HEK293 (cell line): ENCODE results near the gene NMNAT2.

Source experiments
- CTCF ChIA-PET: fragments of 350-600 bp; formaldehyde crosslinking; extraction: SDS; loops from one replicate; lab custom pipeline; 2021; ENCODE audit warnings: antibody characterized with exemption; lab: Yijun Ruan, JAX
- POLR2A ChIA-PET: fragments of 300-600 bp; formaldehyde crosslinking; extraction: SDS; loops from one replicate; lab custom pipeline; 2020; ENCODE audit warnings: antibody characterized with exemption, inconsistent platforms; lab: Yijun Ruan, JAX
- H3K27ac ChIP-seq: fragments of 200-500 bp; sonication (Bioruptor generic); 2 replicates; pipeline ENCODE4 v1.5.1; 2014; ENCODE audit warnings: low read depth, low read length, control low read depth, inconsistent platforms; ENCODE audit errors: extremely low read depth
- H3K36me3 ChIP-seq, 2 experiments: fragments of 200-500 bp in 1 of 2; sonication (Bioruptor generic) in 1 of 2; 1 replicate in 1 of 2; 2 replicates in 1 of 2; pipeline ENCODE4 v1.5.1; 2014 to 2017; ENCODE audit warnings: inconsistent platforms in 2 of 2, low read length in 2 of 2; ENCODE audit not compliant: control insufficient read depth in 2 of 2, insufficient read depth in 1 of 2
- H3K4me1 ChIP-seq: fragments of 200-500 bp; sonication (Bioruptor generic); 2 replicates; pipeline ENCODE4 v1.5.1; 2014; ENCODE audit warnings: mild to moderate bottlenecking, low read length, inconsistent platforms; ENCODE audit not compliant: control insufficient read depth, insufficient read depth
- H3K4me3 ChIP-seq: 2 replicates; pipeline ENCODE4 v1.5.1; 2011; ENCODE audit warnings: low read depth, mild to moderate bottlenecking, control low read depth, low read length, moderate library complexity
- H3K9me3 ChIP-seq: fragments of 200-500 bp; sonication (Bioruptor generic); 2 replicates; pipeline ENCODE4 v1.5.1; 2014; ENCODE audit warnings: low read depth, low read length, inconsistent platforms; ENCODE audit not compliant: control insufficient read depth, insufficient read depth
- BCL11A ChIP-seq: fragments of 450-650 bp; formaldehyde crosslinking; IDR thresholded peaks from 2 replicates; pipeline ENCODE4 v1.5.1; 2016; ENCODE audit warnings: low read depth, missing biosample characterization, missing genetic modification characterization
- BCL6B ChIP-seq: fragments of 450-650 bp; formaldehyde crosslinking; IDR thresholded peaks from 2 replicates; pipeline ENCODE4 v1.5.1; 2017; ENCODE audit warnings: missing biosample characterization, missing genetic modification characterization
- KLF7 ChIP-seq: fragments of 450-650 bp; formaldehyde crosslinking; IDR thresholded peaks from 2 replicates; pipeline ENCODE4 v1.5.1; 2016; ENCODE audit warnings: missing biosample characterization, missing genetic modification characterization, borderline replicate concordance
- KLF9 ChIP-seq: fragments of 450-650 bp; formaldehyde crosslinking; IDR thresholded peaks from 2 replicates; pipeline ENCODE4 v1.5.1; 2016; ENCODE audit warnings: missing biosample characterization, missing genetic modification characterization, low read depth
- PRDM2 ChIP-seq: fragments of 450-650 bp; formaldehyde crosslinking; IDR thresholded peaks from 2 replicates; pipeline ENCODE4 v1.5.1; 2016; ENCODE audit warnings: missing biosample characterization, missing genetic modification characterization, borderline replicate concordance
- SALL2 ChIP-seq: fragments of 450-650 bp; formaldehyde crosslinking; IDR thresholded peaks from 2 replicates; pipeline ENCODE4 v1.5.0; 2017; ENCODE audit warnings: missing biosample characterization, mild to moderate bottlenecking, missing genetic modification characterization, borderline replicate concordance
- ZBTB1 ChIP-seq: fragments of 450-650 bp; formaldehyde crosslinking; IDR thresholded peaks from 2 replicates; pipeline ENCODE4 v1.5.1; 2016; ENCODE audit warnings: missing biosample characterization, missing genetic modification characterization
- ZBTB26 ChIP-seq: fragments of 450-650 bp; formaldehyde crosslinking; optimal IDR thresholded peaks from 2 replicates; pipeline ENCODE3; 2016; ENCODE audit warnings: missing biosample characterization, mild to moderate bottlenecking, missing genetic modification characterization
- ZBTB8A ChIP-seq: fragments of 450-650 bp; formaldehyde crosslinking; IDR thresholded peaks from 2 replicates; pipeline ENCODE4 v1.5.1; 2016; ENCODE audit warnings: missing biosample characterization, missing genetic modification characterization
- ZNF114 ChIP-seq: fragments of 450-650 bp; formaldehyde crosslinking; IDR thresholded peaks from 2 replicates; pipeline ENCODE4 v1.5.0; 2017; ENCODE audit warnings: missing biosample characterization, missing genetic modification characterization
- ZNF132 ChIP-seq: fragments of 450-650 bp; formaldehyde crosslinking; IDR thresholded peaks from 2 replicates; pipeline ENCODE4 v1.5.1; 2017; ENCODE audit warnings: missing biosample characterization, missing genetic modification characterization, borderline replicate concordance
- ZNF155 ChIP-seq: fragments of 450-650 bp; formaldehyde crosslinking; IDR thresholded peaks from 2 replicates; pipeline ENCODE4 v1.5.1; 2016; ENCODE audit warnings: missing biosample characterization, missing genetic modification characterization
- ZNF19 ChIP-seq: fragments of 450-650 bp; formaldehyde crosslinking; IDR thresholded peaks from 2 replicates; pipeline ENCODE4; 2016; ENCODE audit warnings: missing biosample characterization, missing genetic modification characterization, low read depth
- ZNF23 ChIP-seq: fragments of 450-650 bp; formaldehyde crosslinking; IDR thresholded peaks from 2 replicates; pipeline ENCODE4 v1.5.1; 2016; ENCODE audit warnings: missing biosample characterization, missing genetic modification characterization, borderline replicate concordance
- ZNF560 ChIP-seq: fragments of 450-650 bp; formaldehyde crosslinking; IDR thresholded peaks from 2 replicates; pipeline ENCODE4 v1.5.1; 2017; ENCODE audit warnings: missing biosample characterization, missing genetic modification characterization, borderline replicate concordance
- ZNF561 ChIP-seq: fragments of 450-650 bp; IDR thresholded peaks from 2 replicates; pipeline ENCODE4 v1.5.1; 2018; ENCODE audit warnings: missing biosample characterization, missing genetic modification characterization, borderline replicate concordance
- ZNF596 ChIP-seq: fragments of 450-650 bp; IDR thresholded peaks from 2 replicates; pipeline ENCODE4 v1.5.0; 2018; ENCODE audit warnings: missing biosample characterization, mild to moderate bottlenecking, missing genetic modification characterization, moderate library complexity
- ZNF623 ChIP-seq: fragments of 450-650 bp; formaldehyde crosslinking; IDR thresholded peaks from 2 replicates; pipeline ENCODE4 v1.5.1; 2016; ENCODE audit warnings: missing biosample characterization, missing genetic modification characterization
- ZNF670 ChIP-seq: fragments of 450-650 bp; formaldehyde crosslinking; IDR thresholded peaks from 2 replicates; pipeline ENCODE4 v1.5.1; 2016; ENCODE audit warnings: missing biosample characterization, missing genetic modification characterization, low read depth
- ZNF677 ChIP-seq: fragments of 450-650 bp; IDR thresholded peaks from 2 replicates; pipeline ENCODE4 v1.5.0; 2018; ENCODE audit warnings: missing biosample characterization, mild to moderate bottlenecking, missing genetic modification characterization, moderate library complexity
- ZNF830 ChIP-seq: fragments of 450-650 bp; IDR thresholded peaks from 2 replicates; pipeline ENCODE4 v1.5.0; 2018; ENCODE audit warnings: missing biosample characterization, missing genetic modification characterization, low read depth, mild to moderate bottlenecking, moderate library complexity
- ZSCAN4 ChIP-seq: fragments of 450-650 bp; formaldehyde crosslinking; IDR thresholded peaks from 2 replicates; pipeline ENCODE4 v1.5.1; 2017; ENCODE audit warnings: missing biosample characterization, missing genetic modification characterization

NMNAT2 gene

GRCh38 chr1:183263886-183264602 is 154.1 kb downstream of the NMNAT2 start:
- CTCF ChIA-PET = interaction anchor here (0.6 kb wide), 1 partner anchor 37 kb away, joined by 3 read pairs; no protein-coding TSS in a partner anchor
- no peaks in the 10 kb centered on the region for H3K9me3 ChIP-seq
- no peak overlapping the region for H3K4me3 ChIP-seq
- POLR2A ChIA-PET = no interaction called here
- no peaks in the 10 kb centered on the region for H3K36me3 ChIP-seq
- TF ChIP-seq ZNF114 (tag by site-specific recombination) (no peak), ZNF623 (tag by site-specific recombination) (no peak), ZNF23 (tag by site-specific recombination) (no peak), SALL2 (no peak), ZNF670 (tag by site-specific recombination) (no peak), KLF9 (tag by site-specific recombination) (no peak), ZNF677 (no peak), KLF7 (tag by site-specific recombination) (no peak), BCL11A (tag by site-specific recombination) (no peak), ZNF19 (tag by site-specific recombination) (no peak), ZNF596 (tag by site-specific recombination) (no peak), ZSCAN4 (tag by site-specific recombination) (no peak), ZNF155 (tag by site-specific recombination) (no peak)
- H3K27ac ChIP-seq = no peak overlapping the region
- no peaks in the 10 kb centered on the region for H3K4me1 ChIP-seq

GRCh38 chr1:183262628-183263200 is 155.5 kb downstream of the NMNAT2 start:
- H3K27ac ChIP-seq = no peak overlapping the region
- no peaks in the 10 kb centered on the region for H3K4me1 ChIP-seq
- no peak for TF ChIP-seq ZNF560 (tag by site-specific recombination)
- TF ChIP-seq ZBTB1 (tag by site-specific recombination) = no peak
- no peak for TF ChIP-seq ZNF561
- TF ChIP-seq ZNF830 (tag by site-specific recombination) = no peak
- TF ChIP-seq ZNF132 = no peak
- no peak for TF ChIP-seq BCL6B (tag by site-specific recombination)
- ChIA-PET CTCF (interaction anchor here (0.5 kb wide), 1 partner anchor 20 kb away, joined by 3 read pairs; no protein-coding TSS in a partner anchor), POLR2A (interaction anchor here (1.2 kb wide), 1 partner anchor 58 kb away, joined by 3 read pairs; no protein-coding TSS in a partner anchor)
- no peaks in the 10 kb centered on the region for H3K36me3 ChIP-seq
- H3K4me3 ChIP-seq = no peak overlapping the region
- H3K9me3 ChIP-seq = no peaks in the 10 kb centered on the region

GRCh38 chr1:183259924-183260323 is 158.3 kb downstream of the NMNAT2 start:
- Histone ChIP-seq H3K4me3 (no peak overlapping the region), H3K9me3 (no peaks in the 10 kb centered on the region), H3K4me1 (no peaks in the 10 kb centered on the region), H3K27ac (no peak overlapping the region), H3K36me3 (no peaks in the 10 kb centered on the region)
- ChIA-PET CTCF (interaction anchor here (0.6 to 1.6 kb wide), 2 partner anchors 25 to 165 kb away, joined by 3 read pairs; no protein-coding TSS in a partner anchor), POLR2A (interaction anchor here (0.6 kb wide), 1 partner anchor 15 kb away, joined by 4 read pairs; no protein-coding TSS in a partner anchor)
- TF ChIP-seq PRDM2 (tag by site-specific recombination) (no peak), ZBTB8A (tag by site-specific recombination) (no peak), ZBTB26 (tag by site-specific recombination) (no peak)
